H7 (cell line): ENCODE results near the gene CERT1. TPM values are rescaled to one million over a fixed set of nuclear protein-coding genes. Genes with fewer than 3 reads are reported as not detected.

Experiments used
- DNase-seq: peaks from one replicate; pipeline ENCODE4 v3.0.0; 2012
- H3K27me3 ChIP-seq: 2 replicates; pipeline ENCODE4 v1.6.0; 2011; ENCODE audit warnings: mild to moderate bottlenecking, low read length; ENCODE audit not compliant: control insufficient read depth, insufficient read depth
- H3K36me3 ChIP-seq: replicated peaks from 2 replicates; pipeline ENCODE4 v1.5.1; 2011; ENCODE audit warnings: low read length; ENCODE audit not compliant: control insufficient read depth, insufficient read depth
- H3K4me3 ChIP-seq: 2 replicates; pipeline ENCODE4 v1.5.1; 2011; ENCODE audit warnings: low read depth, mild to moderate bottlenecking, control low read depth, low read length, moderate library complexity; ENCODE audit not compliant: insufficient read depth
- total RNA-seq: library from RNA; depleted of rRNA; stranded (reverse); fragments of >200 nt; shearing (Covaris generic); gene quantifications from 2 replicates; pipeline ENCODE4 v1.2.3, GENCODE V29; 2014

Gene CERT1
- total RNA-seq, 1 experiment from 2014 or later, result 16.8 TPM

GRCh38 chr5:75374394-75374814, 137.0 kb downstream of the CERT1 start:
- no peaks in the 10 kb centered on the region for H3K27me3 ChIP-seq
- H3K4me3 ChIP-seq, result no peak overlapping the region
- H3K36me3 ChIP-seq, result peaks cover 1% of the 10 kb centered on the region; the same call in 1 of the 2 replicates
- no peak for DNase-seq

GRCh38 chr5:75373862-75374261, 137.6 kb downstream of the CERT1 start:
- no peak for DNase-seq
- Histone ChIP-seq H3K4me3 (no peak overlapping the region), H3K27me3 (no peaks in the 10 kb centered on the region), H3K36me3 (peaks cover under 1% of the 10 kb centered on the region; the same call in 1 of the 2 replicates)

GRCh38 chr5:75368391-75368790, 143.0 kb downstream of the CERT1 start:
- DNase-seq, result no peak
- H3K36me3 ChIP-seq, result no peaks in the 10 kb centered on the region; the same call in 1 of the 2 replicates
- no peak overlapping the region for H3K4me3 ChIP-seq
- no peaks in the 10 kb centered on the region for H3K27me3 ChIP-seq

- no peak for DNase-seq
- peaks cover 1% of the 10 kb centered on the region; the same call in 1 of the 2 replicates for H3K36me3 ChIP-seq
- no peaks in the 10 kb centered on the region for H3K27me3 ChIP-seq
- H3K4me3 ChIP-seq, result no peak overlapping the region
Measured at GRCh38 chr5:75367401-75367800, 144.0 kb downstream of the CERT1 start.

- DNase-seq, result no peak
- H3K4me3 ChIP-seq, result no peak overlapping the region
- H3K36me3 ChIP-seq, result 0 out of 2 replicates have a peak, but pooled peaks cover 1% of the 10 kb centered on the region
- H3K27me3 ChIP-seq, result no peaks in the 10 kb centered on the region
Measured at GRCh38 chr5:75366787-75367186, 144.6 kb downstream of the CERT1 start.

- Histone ChIP-seq H3K36me3 (peaks cover 4% of the 10 kb centered on the region; the same call in 1 of the 2 replicates), H3K4me3 (no peak overlapping the region), H3K27me3 (no peaks in the 10 kb centered on the region)
- no peak for DNase-seq
Measured at GRCh38 chr5:75365740-75366139, 145.7 kb downstream of the CERT1 start.

- Histone ChIP-seq H3K36me3 (peaks cover 12% of the 10 kb centered on the region), H3K27me3 (no peaks in the 10 kb centered on the region), H3K4me3 (no peak overlapping the region)
- DNase-seq, result no peak
Measured at GRCh38 chr5:75364571-75365280, 146.7 kb downstream of the CERT1 start.

- no peaks in the 10 kb centered on the region for H3K27me3 ChIP-seq
- H3K36me3 ChIP-seq, result peaks cover 19% of the 10 kb centered on the region
- no peak for DNase-seq
- H3K4me3 ChIP-seq, result no peak overlapping the region
Measured at GRCh38 chr5:75363726-75364495, 147.5 kb downstream of the CERT1 start.

GRCh38 chr5:75363111-75363510, 148.3 kb downstream of the CERT1 start:
- no peak for DNase-seq
- Histone ChIP-seq H3K4me3 (no peak overlapping the region), H3K27me3 (no peaks in the 10 kb centered on the region), H3K36me3 (peaks cover 22% of the 10 kb centered on the region)

- Histone ChIP-seq H3K4me3 (no peak overlapping the region), H3K27me3 (no peaks in the 10 kb centered on the region), H3K36me3 (peaks cover 24% of the 10 kb centered on the region)
- no peak for DNase-seq
Measured at GRCh38 chr5:75362474-75362975, 148.9 kb downstream of the CERT1 start.

GRCh38 chr5:75361310-75361709, 150.1 kb downstream of the CERT1 start:
- H3K4me3 ChIP-seq, result no peak overlapping the region
- no peaks in the 10 kb centered on the region for H3K27me3 ChIP-seq
- DNase-seq, result no peak
- H3K36me3 ChIP-seq, result peaks cover 33% of the 10 kb centered on the region

GRCh38 chr5:75358117-75358516, 153.3 kb downstream of the CERT1 start:
- no peaks in the 10 kb centered on the region for H3K27me3 ChIP-seq
- H3K4me3 ChIP-seq, result no peak overlapping the region
- H3K36me3 ChIP-seq, result peaks cover 44% of the 10 kb centered on the region
- DNase-seq, result no peak

GRCh38 chr5:75356719-75357118, 154.7 kb downstream of the CERT1 start:
- Histone ChIP-seq H3K4me3 (no peak overlapping the region), H3K27me3 (no peaks in the 10 kb centered on the region), H3K36me3 (peaks cover 51% of the 10 kb centered on the region)
- DNase-seq, result no peak

GRCh38 chr5:75355236-75355635, 156.2 kb downstream of the CERT1 start:
- Histone ChIP-seq H3K36me3 (peaks cover 54% of the 10 kb centered on the region), H3K4me3 (no peak overlapping the region), H3K27me3 (no peaks in the 10 kb centered on the region)
- no peak for DNase-seq
